GM18505 (cell line): Measurements from ENCODE around the gene PIBF1.
"Not testable (repeated sequence)": the region's sequence is repeated elsewhere in the genome, so short reads cannot be mapped to it uniquely, and the experiment has no call there.

ENCODE experiments used
- ATAC-seq: cut with Tn5 transposase; IDR thresholded peaks from one replicate; pipeline ENCODE4 v1.9.1; 2021; ENCODE audit not compliant: unreplicated experiment
- POLR2A ChIP-seq: IDR thresholded peaks from 4 replicates; pipeline ENCODE4 v1.6.1; 2011; ENCODE audit warnings: borderline replicate concordance; ENCODE audit not compliant: insufficient read depth, insufficient read length; ENCODE audit errors: extremely low read depth

Gene PIBF1

GRCh38 chr13:72781451-72782439 lies at the start of gene PIBF1, which contains the start of gene DIS3:
Gene PIBF1, plus strand, starts transcription at chr13:72782133. Its CDS starts 1,337 bp downstream, at chr13:72783470.
Gene DIS3, minus strand, starts transcription at chr13:72781900. Its CDS starts 68 bp downstream, at chr13:72781832.
- ATAC-seq = peak; percentile 97
- TF ChIP-seq POLR2A = peak; percentile 93

GRCh38 chr13:72737033-72737432 lies 44.9 kb upstream of the PIBF1 start:
- no peak for TF ChIP-seq POLR2A
- ATAC-seq = no peak

GRCh38 chr13:72740015-72740414 lies 41.9 kb upstream of the PIBF1 start:
- no peak for ATAC-seq
- no peak for TF ChIP-seq POLR2A

GRCh38 chr13:72745260-72745659 lies 36.7 kb upstream of the PIBF1 start:
- ATAC-seq = no peak
- no peak for TF ChIP-seq POLR2A

GRCh38 chr13:72751220-72751619 lies 30.7 kb upstream of the PIBF1 start:
- no peak for TF ChIP-seq POLR2A
- no peak for ATAC-seq

GRCh38 chr13:72754111-72754510 lies 27.8 kb upstream of the PIBF1 start:
- ATAC-seq = no peak

GRCh38 chr13:72757792-72758535 lies 24.0 kb upstream of the PIBF1 start:
- ATAC-seq = no peak
- TF ChIP-seq POLR2A = no peak

More at GRCh38 chr13:72754111-72754510, 27.8 kb upstream of the PIBF1 start:
- no peak for TF ChIP-seq POLR2A

GRCh38 chr13:72760189-72760588 lies 21.7 kb upstream of the PIBF1 start:
- no peak for ATAC-seq
- no peak for TF ChIP-seq POLR2A

GRCh38 chr13:72763411-72763810 lies 18.5 kb upstream of the PIBF1 start:
- no peak for TF ChIP-seq POLR2A
- ATAC-seq = no peak

GRCh38 chr13:72774019-72774418 lies 7.9 kb upstream of the PIBF1 start:
- no peak for TF ChIP-seq POLR2A
- ATAC-seq = no peak

GRCh38 chr13:72782717-72783116 lies 784 bp downstream of the PIBF1 start:
- no peak for ATAC-seq
- no peak for TF ChIP-seq POLR2A

GRCh38 chr13:72784679-72785078 lies 2.7 kb downstream of the PIBF1 start:
- ATAC-seq = not testable (repeated sequence)

GRCh38 chr13:72788831-72789230 lies 6.9 kb downstream of the PIBF1 start:
- TF ChIP-seq POLR2A = no peak
- ATAC-seq = no peak
